HEK293 (cell line): ENCODE data around the gene F5.

Source experiments
- KLF7 ChIP-seq: fragments of 450-650 bp; formaldehyde crosslinking; IDR thresholded peaks from 2 replicates; pipeline ENCODE4 v1.5.1; 2016; ENCODE audit warnings: missing biosample characterization, missing genetic modification characterization, borderline replicate concordance
- ZNF274 ChIP-seq, 2 experiments: fragments of 200-500 bp in 1 of 2; fragments of 450-650 bp in 1 of 2; sonication (Bioruptor generic) in 1 of 2; formaldehyde crosslinking in 1 of 2; IDR thresholded peaks; 2 replicates each; pipeline versions ENCODE4 v1.5.1 to v1.6.1; 2014 to 2016; ENCODE audit warnings: borderline replicate concordance in 1 of 2, inconsistent platforms in 1 of 2, low read length in 1 of 2, missing biosample characterization in 1 of 2, missing genetic modification characterization in 1 of 2
- ZNF341 ChIP-seq: fragments of 450-650 bp; formaldehyde crosslinking; IDR thresholded peaks from 2 replicates; pipeline ENCODE4; 2016; ENCODE audit warnings: low read depth, missing biosample characterization, missing genetic modification characterization
- ZNF768 ChIP-seq: fragments of 450-650 bp; formaldehyde crosslinking; IDR thresholded peaks from 2 replicates; pipeline ENCODE4 v1.5.1; 2018; ENCODE audit warnings: missing biosample characterization, mild to moderate bottlenecking, missing genetic modification characterization

DNA sequence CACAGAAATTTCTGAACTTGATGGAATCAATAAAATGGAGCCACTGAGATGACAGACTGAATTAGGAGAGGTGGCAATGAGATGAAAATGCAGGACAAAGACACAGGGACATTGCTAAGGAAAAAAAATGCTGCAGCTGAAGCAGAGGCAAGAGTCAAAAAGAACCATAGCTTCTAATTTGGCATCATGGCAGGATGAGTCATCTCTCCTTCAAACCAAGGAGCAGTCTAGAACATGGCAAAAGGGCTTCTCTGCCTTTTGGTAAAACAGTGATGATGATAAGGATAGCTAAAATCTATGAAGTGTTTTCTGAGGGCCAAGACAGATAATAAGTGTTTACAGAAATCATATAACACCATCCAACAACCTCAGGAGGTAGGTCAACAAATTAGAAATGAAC, 117.3 kb downstream of the F5 start:
- TF ChIP-seq ZNF274 (IDR thresholded peaks at IDR 0.05; ENCODE audit: low read length) (no peak), ZNF274 (tag by site-specific recombination; IDR thresholded peaks at IDR 0.05; ENCODE audit: borderline replicate concordance) (no peak), KLF7 (tag by site-specific recombination) (no peak), ZNF341 (tag by site-specific recombination) (no peak), ZNF768 (tag by site-specific recombination) (no peak)
